GM23248 (cell line): ENCODE data around the gene HOXA13.

Experiments used
- EZH2 ChIP-seq: fragments of 200-600 bp; sonication (generic); IDR thresholded peaks from 2 replicates; pipeline ENCODE4 v1.6.1; 2018; ENCODE audit warnings: antibody characterized with exemption, mild to moderate bottlenecking; ENCODE audit not compliant: insufficient read depth, poor library complexity, severe bottlenecking
- EZH2phosphoT487 ChIP-seq: fragments of 200-600 bp; sonication (generic); IDR thresholded peaks from 2 replicates; pipeline ENCODE4 v1.6.1; 2018; ENCODE audit warnings: antibody characterized with exemption, moderate library complexity, mild to moderate bottlenecking, low read depth; ENCODE audit not compliant: insufficient read depth

- TF ChIP-seq EZH2 (no peak), EZH2phosphoT487 (no peak)
These were observed 3.6 kb upstream of the HOXA13 start for GRCh38 chr7:27203365-27203953.
